ENCODE results near the gene GLS2. TPM values are rescaled to one million over a fixed set of nuclear protein-coding genes. Genes with fewer than 3 reads are reported as not detected.

Gene GLS2
- total and polyA plus RNA-seq, 9 of the 15 experiments (the other 6 are each of a cell fraction or from before 2014, with no cell fraction given) = 0.11 TPM; not detected in 8

DNA sequence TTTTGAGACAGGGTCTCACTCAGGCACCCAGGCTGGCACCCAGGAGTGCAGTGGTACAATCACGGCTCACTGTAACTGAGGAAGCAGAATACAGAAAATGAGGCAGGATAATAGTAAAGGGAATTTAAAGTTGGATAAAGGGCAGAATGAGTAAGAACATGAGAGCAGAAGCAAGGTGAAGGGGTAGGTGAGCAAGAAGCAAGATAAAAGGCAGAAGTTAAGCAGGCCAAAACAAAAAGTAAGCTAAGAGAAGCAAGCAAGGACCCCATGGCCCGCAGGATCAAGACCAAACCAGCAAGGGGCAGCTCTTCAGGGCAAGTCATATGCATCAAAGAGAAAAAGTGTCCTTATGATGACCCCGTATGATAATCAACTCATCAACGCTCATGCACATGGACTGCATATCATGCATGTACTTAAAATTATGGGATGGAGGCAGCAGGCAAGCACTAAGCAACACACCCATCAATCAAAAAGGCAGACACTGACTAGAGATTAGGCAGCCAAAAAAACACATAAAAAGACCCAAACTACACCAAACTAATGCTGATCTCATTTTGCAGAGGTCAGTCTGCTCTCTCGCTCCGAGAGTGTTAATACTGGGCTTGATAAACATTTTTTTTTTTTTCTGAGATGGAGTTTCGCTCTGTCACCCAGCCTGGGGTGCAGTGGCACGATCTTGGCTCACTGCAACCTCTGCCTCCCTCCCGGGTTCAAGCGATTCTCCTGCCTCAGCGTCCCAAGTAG lies 50.4 kb downstream of the GLS2 start (continued):
- TF ChIP-seq ZNF449 (CRISPR knock-in tag; IDR thresholded peaks at IDR 0.05) = no peak
- no peak for TF ChIP-seq ZNF830 (CRISPR knock-in tag; IDR thresholded peaks at IDR 0.05)
- no peak for TF ChIP-seq CCAR2 (IDR thresholded peaks at IDR 0.05; ENCODE audit: low read depth, low read length)
- TF ChIP-seq CEBPZ (IDR thresholded peaks at IDR 0.05; ENCODE audit: borderline replicate concordance, low read depth, low read length) = no peak
- no peak for TF ChIP-seq ZNF512 (tag; IDR thresholded peaks at IDR 0.05)
- TF ChIP-seq RBM34 (IDR thresholded peaks at IDR 0.05; ENCODE audit: borderline replicate concordance, insufficient read depth, low read length) = no peak
- TF ChIP-seq, protein P1, sequence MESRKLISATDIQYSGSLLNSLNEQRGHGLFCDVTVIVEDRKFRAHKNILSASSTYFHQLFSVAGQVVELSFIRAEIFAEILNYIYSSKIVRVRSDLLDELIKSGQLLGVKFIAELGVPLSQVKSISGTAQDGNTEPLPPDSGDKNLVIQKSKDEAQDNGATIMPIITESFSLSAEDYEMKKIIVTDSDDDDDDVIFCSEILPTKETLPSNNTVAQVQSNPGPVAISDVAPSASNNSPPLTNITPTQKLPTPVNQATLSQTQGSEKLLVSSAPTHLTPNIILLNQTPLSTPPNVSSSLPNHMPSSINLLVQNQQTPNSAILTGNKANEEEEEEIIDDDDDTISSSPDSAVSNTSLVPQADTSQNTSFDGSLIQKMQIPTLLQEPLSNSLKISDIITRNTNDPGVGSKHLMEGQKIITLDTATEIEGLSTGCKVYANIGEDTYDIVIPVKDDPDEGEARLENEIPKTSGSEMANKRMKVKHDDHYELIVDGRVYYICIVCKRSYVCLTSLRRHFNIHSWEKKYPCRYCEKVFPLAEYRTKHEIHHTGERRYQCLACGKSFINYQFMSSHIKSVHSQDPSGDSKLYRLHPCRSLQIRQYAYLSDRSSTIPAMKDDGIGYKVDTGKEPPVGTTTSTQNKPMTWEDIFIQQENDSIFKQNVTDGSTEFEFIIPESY (CRISPR knock-in tag; IDR thresholded peaks at IDR 0.05) = no peak
- TF ChIP-seq HDAC8 (tag; IDR thresholded peaks at IDR 0.05) = no peak
- TF ChIP-seq ILK (tag; IDR thresholded peaks at IDR 0.05; ENCODE audit: borderline replicate concordance, low read depth) = no peak
- TF ChIP-seq TCF3 (CRISPR knock-in tag; IDR thresholded peaks at IDR 0.05) = peak; percentile 58
- no peak for TF ChIP-seq U2AF1 (optimal IDR thresholded peaks at IDR 0.05; ENCODE audit: low read depth, low read length)

All from K562 (cell line).